Activated T-cell treated with anti-CD3 and anti-CD28 coated beads, Interleukin-2, amount 50 U/mL, for 4 hours (primary cell): ENCODE data around the gene LUM. TPM values are rescaled to one million over a fixed set of nuclear protein-coding genes. Genes with fewer than 3 reads are reported as not detected.

ENCODE experiments used
- total RNA-seq, 3 donors: library from RNA; stranded (reverse); gene quantifications; one replicate each; pipeline ENCODE4 v1.2.1, GENCODE V29; 2021

The LUM gene
- total RNA-seq, 3 donors from 2014 or later: 0.14 to 0.35 (median 0.32) TPM

Other genes starting within 250 kb of the LUM start
- not detected for gene CCER1, start 156.3 kb downstream of the LUM start, total RNA-seq
- not detected for gene EPYC, start 106.5 kb downstream of the LUM start, total RNA-seq
- not detected for gene KERA, start 53.5 kb downstream of the LUM start, total RNA-seq
- 1 to 10 TPM; 1.6 to 4.0 (median 3.4) TPM for gene DCN, start 71.3 kb upstream of the LUM start, total RNA-seq